Measurements from ENCODE around the gene RAB1A.
A peak's percentile ranks its signal among the peaks of the same experiment; 100 is the strongest.
"Not testable (repeated sequence)": the region's sequence is repeated elsewhere in the genome, so short reads cannot be mapped to it uniquely, and the experiment has no call there.

RAB1A gene

GRCh38 chr2:65146078-65146477 lies 16.2 kb upstream of the RAB1A start:
- TF ChIP-seq POLR2AphosphoS5 (IDR thresholded peaks at IDR 0.05; ENCODE audit: borderline replicate concordance, low read depth, low read length) (no peak), EZH2 (IDR thresholded peaks at IDR 0.05) (no peak), FOXP2 (optimal IDR thresholded peaks at IDR 0.05; ENCODE audit: control extremely low read depth, extremely low read length, insufficient read depth) (no peak)
- no peak overlapping the region for H3K9ac ChIP-seq (ENCODE audit: insufficient read length)
- no peak for DNase-seq (ENCODE audit: low read depth, low spot score)

GRCh38 chr2:65144571-65144970 lies 14.7 kb upstream of the RAB1A start:
- Histone ChIP-seq H3K27ac (no peak overlapping the region), H3K36me3 (ENCODE audit: insufficient read depth, low read length) (no peaks in the 10 kb centered on the region), H3K9ac (ENCODE audit: insufficient read length) (no peak overlapping the region), H3K4me3 (no peak overlapping the region), H3K9me3 (ENCODE audit: low read depth, low read length) (no peaks in the 10 kb centered on the region)
- DNase-seq (ENCODE audit: low read depth, low spot score) = no peak
- TF ChIP-seq EZH2 (IDR thresholded peaks at IDR 0.05) = no peak
- no peak for TF ChIP-seq FOXP2 (optimal IDR thresholded peaks at IDR 0.05; ENCODE audit: control extremely low read depth, extremely low read length, insufficient read depth)
- TF ChIP-seq POLR2AphosphoS5 (IDR thresholded peaks at IDR 0.05; ENCODE audit: borderline replicate concordance, low read depth, low read length) = no peak

More at GRCh38 chr2:65146078-65146477, 16.2 kb upstream of the RAB1A start:
- H3K27ac ChIP-seq = no peak overlapping the region
- H3K36me3 ChIP-seq (ENCODE audit: insufficient read depth, low read length) = no peaks in the 10 kb centered on the region
- no peaks in the 10 kb centered on the region for H3K9me3 ChIP-seq (ENCODE audit: low read depth, low read length)
- H3K4me3 ChIP-seq = no peak overlapping the region

- no peak for DNase-seq (ENCODE audit: low read depth, low spot score)
- Histone ChIP-seq H3K4me3 (no peak overlapping the region), H3K9ac (ENCODE audit: insufficient read length) (no peak overlapping the region), H3K27ac (no peak overlapping the region), H3K36me3 (ENCODE audit: insufficient read depth, low read length) (no peaks in the 10 kb centered on the region), H3K9me3 (ENCODE audit: low read depth, low read length) (no peaks in the 10 kb centered on the region)
- no peak for TF ChIP-seq EZH2 (IDR thresholded peaks at IDR 0.05)
- TF ChIP-seq FOXP2 (optimal IDR thresholded peaks at IDR 0.05; ENCODE audit: control extremely low read depth, extremely low read length, insufficient read depth) = no peak
- TF ChIP-seq POLR2AphosphoS5 (IDR thresholded peaks at IDR 0.05; ENCODE audit: borderline replicate concordance, low read depth, low read length) = no peak
Measured at GRCh38 chr2:65142515-65142914, 12.6 kb upstream of the RAB1A start.

GRCh38 chr2:65137197-65137775 lies 7.4 kb upstream of the RAB1A start:
- H3K9ac ChIP-seq (ENCODE audit: insufficient read length) = no peak overlapping the region
- no peak for TF ChIP-seq FOXP2 (optimal IDR thresholded peaks at IDR 0.05; ENCODE audit: control extremely low read depth, extremely low read length, insufficient read depth)
- TF ChIP-seq POLR2AphosphoS5 (IDR thresholded peaks at IDR 0.05; ENCODE audit: borderline replicate concordance, low read depth, low read length) = no peak
- no peak for TF ChIP-seq EZH2 (IDR thresholded peaks at IDR 0.05)
- H3K4me3 ChIP-seq = no peak overlapping the region
- no peaks in the 10 kb centered on the region for H3K9me3 ChIP-seq (ENCODE audit: low read depth, low read length)
- no peak overlapping the region for H3K27ac ChIP-seq
- no peaks in the 10 kb centered on the region for H3K36me3 ChIP-seq (ENCODE audit: insufficient read depth, low read length)
- DNase-seq (ENCODE audit: low read depth, low spot score) = no peak

- no peaks in the 10 kb centered on the region for H3K9me3 ChIP-seq (ENCODE audit: low read depth, low read length)
- no peak overlapping the region for H3K4me3 ChIP-seq
- H3K9ac ChIP-seq (ENCODE audit: insufficient read length) = no peak overlapping the region
- no peaks in the 10 kb centered on the region for H3K36me3 ChIP-seq (ENCODE audit: insufficient read depth, low read length)
- TF ChIP-seq POLR2AphosphoS5 (IDR thresholded peaks at IDR 0.05; ENCODE audit: borderline replicate concordance, low read depth, low read length) = no peak
- TF ChIP-seq EZH2 (IDR thresholded peaks at IDR 0.05) = no peak
- no peak for TF ChIP-seq FOXP2 (optimal IDR thresholded peaks at IDR 0.05; ENCODE audit: control extremely low read depth, extremely low read length, insufficient read depth)
- no peak overlapping the region for H3K27ac ChIP-seq
- no peak for DNase-seq (ENCODE audit: low read depth, low spot score)
Measured at GRCh38 chr2:65136253-65136652, 6.3 kb upstream of the RAB1A start.

DNA sequence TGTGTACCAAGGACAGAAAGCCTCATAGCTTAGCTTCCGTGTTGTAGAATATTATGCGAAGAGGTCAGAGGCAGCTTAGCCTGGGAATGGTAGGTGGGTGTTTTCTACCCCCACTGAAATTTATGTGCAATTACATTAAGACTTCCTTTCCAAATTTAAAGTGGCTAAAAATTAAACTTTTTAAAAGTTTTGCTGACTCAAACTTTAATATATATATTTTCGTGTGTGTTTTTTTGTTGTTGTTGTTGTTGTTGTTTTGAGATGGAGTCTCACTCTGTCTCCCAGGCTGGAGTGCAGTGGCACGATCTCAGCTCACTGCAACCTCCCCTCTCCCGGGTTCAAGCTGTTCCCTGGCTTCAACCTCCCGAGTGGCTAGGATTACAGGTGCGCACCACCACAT lies 4.3 kb upstream of the RAB1A start:
- no peak for DNase-seq (ENCODE audit: low read depth, low spot score)

DNA sequence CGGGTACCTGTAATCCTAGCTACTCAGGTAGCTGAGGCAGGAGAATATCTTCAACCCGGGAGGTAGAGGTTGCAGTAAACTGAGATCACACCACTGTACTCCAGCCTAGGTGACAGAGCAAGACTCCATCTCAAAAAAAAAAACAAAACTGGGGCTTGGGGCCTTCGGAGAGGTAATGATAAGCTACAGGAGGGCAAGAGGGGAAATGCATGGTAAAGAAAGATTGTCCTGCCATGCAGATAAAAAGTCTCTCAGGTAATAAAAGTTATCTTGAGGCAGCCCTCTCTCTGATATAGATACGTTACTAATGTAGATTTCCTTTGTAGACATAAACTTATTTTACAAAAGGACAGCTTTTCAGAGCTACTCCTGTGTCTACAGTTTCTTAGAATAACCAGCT lies 3.7 kb upstream of the RAB1A start:
- H3K9me3 ChIP-seq (ENCODE audit: low read depth, low read length) = no peaks in the 10 kb centered on the region
- TF ChIP-seq EZH2 (IDR thresholded peaks at IDR 0.05) = no peak
- TF ChIP-seq FOXP2 (optimal IDR thresholded peaks at IDR 0.05; ENCODE audit: control extremely low read depth, extremely low read length, insufficient read depth) = no peak
- no peak for TF ChIP-seq POLR2AphosphoS5 (IDR thresholded peaks at IDR 0.05; ENCODE audit: borderline replicate concordance, low read depth, low read length)

More for the DNA sequence above, 4.3 kb upstream of the RAB1A start:
- no peaks in the 10 kb centered on the region for H3K9me3 ChIP-seq (ENCODE audit: low read depth, low read length)
- H3K27ac ChIP-seq = no peak overlapping the region
- no peak overlapping the region for H3K4me3 ChIP-seq
- TF ChIP-seq POLR2AphosphoS5 (IDR thresholded peaks at IDR 0.05; ENCODE audit: borderline replicate concordance, low read depth, low read length) (no peak), FOXP2 (optimal IDR thresholded peaks at IDR 0.05; ENCODE audit: control extremely low read depth, extremely low read length, insufficient read depth) (no peak), EZH2 (IDR thresholded peaks at IDR 0.05) (no peak)
- H3K36me3 ChIP-seq (ENCODE audit: insufficient read depth, low read length) = no peaks in the 10 kb centered on the region
- no peak overlapping the region for H3K9ac ChIP-seq (ENCODE audit: insufficient read length)

DNA sequence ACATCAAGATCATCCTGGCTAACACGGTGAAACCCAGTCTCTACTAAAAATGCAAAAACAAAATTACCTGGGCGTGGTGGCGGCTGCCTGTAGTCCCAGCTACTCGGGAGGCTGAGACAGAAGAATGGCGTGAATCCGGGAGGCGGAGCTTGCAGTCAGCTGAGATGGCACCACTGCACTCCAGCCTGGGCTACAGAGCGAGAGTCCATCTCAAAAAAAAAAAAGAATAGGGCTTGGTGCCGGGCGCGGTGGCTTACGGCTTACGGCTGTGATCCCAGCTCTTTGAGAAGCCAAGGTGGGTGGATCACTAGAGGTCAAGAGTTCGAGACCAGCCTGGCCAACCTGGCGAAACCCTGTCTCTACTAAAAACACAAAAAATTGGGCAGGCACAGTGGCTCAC lies 3.0 kb upstream of the RAB1A start:
- DNase-seq (ENCODE audit: low read depth, low spot score); H3K27ac ChIP-seq; H3K9ac ChIP-seq (ENCODE audit: insufficient read length); H3K36me3 ChIP-seq (ENCODE audit: insufficient read depth, low read length); H3K4me3 ChIP-seq; H3K9me3 ChIP-seq (ENCODE audit: low read depth, low read length): not testable (repeated sequence)

More for the DNA sequence above, 3.7 kb upstream of the RAB1A start:
- Histone ChIP-seq H3K27ac (no peak overlapping the region), H3K4me3 (no peak overlapping the region), H3K9ac (ENCODE audit: insufficient read length) (no peak overlapping the region), H3K36me3 (ENCODE audit: insufficient read depth, low read length) (no peaks in the 10 kb centered on the region; the same call in 1 of the 2 replicates)
- no peak for DNase-seq (ENCODE audit: low read depth, low spot score)

GRCh38 chr2:65130664-65131175 lies 814 bp upstream of the RAB1A start:
- no peaks in the 10 kb centered on the region for H3K9me3 ChIP-seq (ENCODE audit: low read depth, low read length)
- TF ChIP-seq EZH2 (IDR thresholded peaks at IDR 0.05) (no peak), FOXP2 (optimal IDR thresholded peaks at IDR 0.05; ENCODE audit: control extremely low read depth, extremely low read length, insufficient read depth) (no peak), POLR2AphosphoS5 (IDR thresholded peaks at IDR 0.05; ENCODE audit: borderline replicate concordance, low read depth, low read length) (no peak)
- H3K9ac ChIP-seq (ENCODE audit: insufficient read length) = peak overlapping the region; percentile 51
- no peak for DNase-seq (ENCODE audit: low read depth, low spot score)
- no peak overlapping the region for H3K27ac ChIP-seq
- H3K4me3 ChIP-seq = peak overlapping the region; percentile 96
- H3K36me3 ChIP-seq (ENCODE audit: insufficient read depth, low read length) = no peaks in the 10 kb centered on the region; the same call in 1 of the 2 replicates

Measured in SK-N-MC (cell line).